Heart left ventricle (tissue), 16 donors: ENCODE data around the gene DGKG. TPM values are rescaled to one million over a fixed set of nuclear protein-coding genes. Genes with fewer than 3 reads are reported as not detected.

ENCODE experiments used
- ATAC-seq, 4 donors: fragments of 200-7000 bp; cut with Tn5 transposase; one replicate each; pipeline ENCODE4 v1.9.1; 2020 to 2022; ENCODE audit warnings: moderate library complexity in 4 of 4, mild to moderate bottlenecking in 3 of 4, moderate number of reproducible peaks in 1 of 4
- DNase-seq, 5 donors: peaks; one replicate each; pipeline ENCODE4 v3.0.0-alpha.2; 2020
- H3K27ac ChIP-seq, 12 donors: fragments of 200-600 bp; sonication (generic) in 4 of 12; one replicate each; pipeline versions ENCODE4 v1.5.0 to v1.8.0; 2016 to 2022; ENCODE audit warnings: mild to moderate bottlenecking in 2 of 12
- H3K27me3 ChIP-seq, 9 donors: fragments of 200-600 bp; sonication (generic) in 2 of 9; one replicate each; pipeline versions ENCODE4 v1.5.1 to v1.8.0; 2016 to 2022; ENCODE audit warnings: mild to moderate bottlenecking in 3 of 9
- H3K36me3 ChIP-seq, 9 donors: fragments of 200-600 bp; sonication (generic) in 2 of 9; one replicate each; pipeline versions ENCODE4 v1.5.0 to v1.8.0; 2018 to 2022; ENCODE audit warnings: mild to moderate bottlenecking in 2 of 9
- H3K4me1 ChIP-seq, 12 donors: fragments of 200-600 bp; sonication (generic) in 4 of 12; one replicate each; pipeline versions ENCODE4 v1.5.0 to v1.8.0; 2016 to 2022; ENCODE audit warnings: mild to moderate bottlenecking in 3 of 12
- H3K4me3 ChIP-seq, 12 donors: fragments of 200-600 bp; sonication (generic) in 4 of 12; one replicate each; pipeline versions ENCODE4 v1.5.0 to v1.8.0; 2017 to 2022; ENCODE audit warnings: mild to moderate bottlenecking in 9 of 12, moderate library complexity in 4 of 12
- H3K9me3 ChIP-seq, 12 donors: fragments of 200-600 bp; sonication (generic) in 4 of 12; one replicate each; pipeline versions ENCODE4 v1.5.0 to v1.8.0; 2016 to 2022; ENCODE audit warnings: mild to moderate bottlenecking in 1 of 12
- CTCF ChIP-seq, 12 donors: fragments of 200-600 bp; sonication (generic) in 4 of 12; IDR thresholded peaks; one replicate each; pipeline versions ENCODE4 v1.5.0 to v1.8.0; 2018 to 2022; ENCODE audit warnings: antibody characterized with exemption in 12 of 12, mild to moderate bottlenecking in 5 of 12
- POLR2A ChIP-seq, 2 donors: fragments of 450-650 bp; IDR thresholded peaks; one replicate each; pipeline ENCODE4 v1.6.1; 2017; ENCODE audit warnings: antibody characterized with exemption in 2 of 2, mild to moderate bottlenecking in 2 of 2, moderate library complexity in 2 of 2
- WGBS, 4 donors: extraction: QIAGEN DNeasy Blood & Tissue Kit in 2 of 4; methylation state at CpG; one replicate each; pipeline versions ENCODE4 v1.1.5 to v1.1.7; 2013 to 2018; 5-methylcytosine and 5-hydroxymethylcytosine counted together
- intact Hi-C, 10 donors: fragments of 100-400 bp; cut with DNase I; formaldehyde crosslinking; loops; one replicate each; pipeline versions ENCODE4 v1.11.1 to v1.14.2; 2022
- polyA plus RNA-seq, 2 donors: library from polyadenylated mRNA; stranded (reverse); fragments of 200-250 nt; gene quantifications; one replicate each; pipeline ENCODE4 v1.2.3, GENCODE V29; 2013
- total RNA-seq, 9 donors: library from RNA; depleted of rRNA in 2 of 9; stranded (reverse); fragments of >200 nt in 2 of 9; fragmentation: NEBNext Ultra II Directional in 3 of 9; extraction: Animal tissue kit (Norgen Biotek cat#: 25700) in 3 of 9; gene quantifications; one replicate each; pipeline versions ENCODE4 v1.1.0 to v1.2.4, GENCODE V29; 2016 to 2023
- donor health status: ischemic (EF 13 %, LVEDD 7.1; RV severe dilation, severe dysfunction).
- donor health status: healthy with polysubstance abuse.
- donor health status: DM: no; HTN: yes; CAD: no.
- donor health status: DM: no; HTN: no; CAD: no.
- donor health status: ischemic (EF 25% LVEDD 6.9; RV normal size, moderate dysfunction).
- donor health status: ischemic (EF 25% LVEDD 5.7; RV mildly dilated, moderate dysfunction).
- donor health status: healthy.
- donor health status: DM: yes; HTN: yes; CAD: no.
- donor health status: ischemic (EF 35%, LVEDD 5.7; RV mildly dilated, moderate dysfunction).
- donor health status: nonischemic (EF 11% LVEDD 7.7; RV severe dilation, severe dysfunction).
- donor health status: DM: yes; HTN: yes; CAD: no.
- donor health status: PGD.
- donor health status: ischemic (EF 29% LVEDD 5.4; RV normal size, mild dysfunction).
- donor health status: nonischemic (EF 23%, LVEDD 6.1; RV moderate dilation, normal function).

The DGKG gene
- total and polyA plus RNA-seq, 11 donors: 9.0 to 59.3 (median 32.0) TPM

- intact Hi-C loops: no loop called here
- no peaks in the 10 kb centered on the region for H3K27me3 ChIP-seq
- peak overlapping the region in 4 of 12 donors; percentile 57 to 67 (median 65) for H3K27ac ChIP-seq
- TF ChIP-seq POLR2A (IDR thresholded peaks at IDR 0.05): no peak
- TF ChIP-seq CTCF (IDR thresholded peaks at IDR 0.05): no peak
- 55 to 71% (median 66%) methylated on average over 14 to 15 of the region's 15 CpGs for WGBS, 4 donors
- H3K4me1 ChIP-seq: peaks cover 0 to 47% (median 19%) of the 10 kb centered on the region in 12 donors
- ATAC-seq (peak in 3 of 4 donors; percentile 8 to 48 (median 22)), DNase-seq (no peak)
- no peaks in the 10 kb centered on the region for H3K9me3 ChIP-seq
- no peak overlapping the region for H3K4me3 ChIP-seq
- no peaks in the 10 kb centered on the region for H3K36me3 ChIP-seq
Measured at GRCh38 chr3:186221760-186222378, 140.2 kb downstream of the DGKG start.

DNA sequence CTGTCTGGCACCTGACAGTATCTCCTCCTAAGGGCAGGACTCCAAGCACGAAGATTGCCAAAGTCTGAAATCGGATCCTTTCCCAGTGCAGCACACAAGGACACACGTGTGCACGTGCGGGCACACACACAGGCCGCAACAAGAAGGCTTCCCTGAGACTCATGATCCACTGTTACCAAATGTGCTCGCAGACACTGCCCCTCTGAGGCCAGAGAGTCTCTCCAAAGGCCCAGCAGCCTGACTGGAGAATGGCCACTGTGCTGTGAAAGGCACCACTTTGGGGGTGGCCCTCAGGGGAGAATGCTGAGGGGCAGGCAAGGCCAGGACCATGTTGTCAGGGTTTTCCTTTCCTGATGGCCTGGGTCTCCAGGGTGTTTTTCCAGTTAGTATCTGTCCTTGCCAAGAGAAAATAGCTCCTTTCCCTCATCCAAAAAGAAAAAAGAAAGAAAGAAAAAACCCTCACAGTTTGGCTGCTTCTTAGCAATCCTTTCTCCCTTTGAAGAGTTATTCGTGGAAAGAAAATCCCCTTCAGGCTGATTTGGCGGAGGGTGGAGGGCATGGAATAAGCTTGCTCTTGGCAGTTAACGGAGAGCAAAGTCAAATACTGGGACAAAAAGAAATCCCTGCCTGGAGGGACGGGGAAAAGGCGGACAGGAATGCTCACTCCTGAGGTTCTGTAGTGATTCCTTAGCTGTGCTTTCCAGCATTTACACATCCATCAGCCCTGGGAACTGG, 141.0 kb downstream of the DGKG start:
- ATAC-seq (peak; percentile 29 to 59 (median 42)), DNase-seq (peak in 1 of 5 donors; percentile 40)
- Histone ChIP-seq H3K4me1 (peaks cover 0 to 47% (median 19%) of the 10 kb centered on the region in 12 donors), H3K27me3 (no peaks in the 10 kb centered on the region), H3K27ac (peak overlapping the region in 6 of 12 donors; percentile 33 to 67 (median 60)), H3K36me3 (no peaks in the 10 kb centered on the region), H3K4me3 (no peak overlapping the region), H3K9me3 (no peaks in the 10 kb centered on the region)
- intact Hi-C loops: no loop called here
- TF ChIP-seq POLR2A (IDR thresholded peaks at IDR 0.05) (no peak), CTCF (IDR thresholded peaks at IDR 0.05) (peak in 3 of 12 donors; percentile 23 to 36 (median 30))
- WGBS, 4 donors: 52 to 65% (median 59%) methylated on average over 12 of the region's 12 CpGs

GRCh38 chr3:186220365-186220764, 141.7 kb downstream of the DGKG start:
- Histone ChIP-seq H3K4me3 (no peak overlapping the region), H3K36me3 (no peaks in the 10 kb centered on the region), H3K27me3 (no peaks in the 10 kb centered on the region), H3K4me1 (peaks cover 0 to 47% (median 19%) of the 10 kb centered on the region in 12 donors), H3K9me3 (no peaks in the 10 kb centered on the region), H3K27ac (peak overlapping the region in 6 of 12 donors; percentile 33 to 67 (median 60))
- 93 to 96% (median 94%) methylated on average over 6 of the region's 6 CpGs for WGBS, 4 donors
- intact Hi-C loops: no loop called here
- no peak for DNase-seq
- TF ChIP-seq CTCF (IDR thresholded peaks at IDR 0.05): no peak
- no peak for TF ChIP-seq POLR2A (IDR thresholded peaks at IDR 0.05)
- no peak for ATAC-seq

GRCh38 chr3:186219211-186219638, 142.8 kb downstream of the DGKG start:
- no peaks in the 10 kb centered on the region for H3K36me3 ChIP-seq
- H3K4me1 ChIP-seq: peaks cover 0 to 49% (median 21%) of the 10 kb centered on the region in 12 donors
- 49 to 61% (median 54%) methylated on average over 7 of the region's 7 CpGs for WGBS, 4 donors
- intact Hi-C loops: loop anchor here in 1 of 10 donors (2.0 kb wide), 1 partner anchor 18 kb away; no protein-coding TSS in a partner anchor
- H3K27me3 ChIP-seq: no peaks in the 10 kb centered on the region
- TF ChIP-seq POLR2A (IDR thresholded peaks at IDR 0.05): no peak
- TF ChIP-seq CTCF (IDR thresholded peaks at IDR 0.05): peak in 7 of 12 donors; percentile 8 to 41 (median 18)
- ATAC-seq (peak; percentile 75 to 82 (median 81)), DNase-seq (peak in 4 of 5 donors; percentile 26 to 55 (median 40))
- H3K9me3 ChIP-seq: no peaks in the 10 kb centered on the region
- peak overlapping the region in 11 of 12 donors; percentile 13 to 70 (median 51) for H3K27ac ChIP-seq
- no peak overlapping the region for H3K4me3 ChIP-seq
